ENCODE data around the gene AOC3.

DNA sequence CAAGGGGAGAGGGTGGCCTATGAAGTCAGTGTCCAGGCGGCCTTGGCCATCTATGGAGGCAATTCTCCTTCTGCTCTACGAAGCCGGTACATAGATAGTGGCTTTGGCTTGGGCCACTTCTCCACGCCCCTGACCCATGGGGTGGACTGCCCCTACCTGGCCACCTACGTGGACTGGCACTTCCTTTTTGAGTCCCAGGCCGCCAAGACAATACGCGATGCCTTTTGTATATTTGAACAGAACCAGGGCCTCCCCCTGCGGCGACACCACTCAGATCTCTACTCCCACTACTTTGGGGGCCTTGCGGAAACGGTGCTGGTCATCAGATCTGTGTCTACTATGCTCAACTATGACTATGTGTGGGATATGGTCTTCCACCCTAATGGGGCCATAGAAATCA is 17.3 kb downstream of the AOC3 start:
- TF ChIP-seq, protein P1, sequence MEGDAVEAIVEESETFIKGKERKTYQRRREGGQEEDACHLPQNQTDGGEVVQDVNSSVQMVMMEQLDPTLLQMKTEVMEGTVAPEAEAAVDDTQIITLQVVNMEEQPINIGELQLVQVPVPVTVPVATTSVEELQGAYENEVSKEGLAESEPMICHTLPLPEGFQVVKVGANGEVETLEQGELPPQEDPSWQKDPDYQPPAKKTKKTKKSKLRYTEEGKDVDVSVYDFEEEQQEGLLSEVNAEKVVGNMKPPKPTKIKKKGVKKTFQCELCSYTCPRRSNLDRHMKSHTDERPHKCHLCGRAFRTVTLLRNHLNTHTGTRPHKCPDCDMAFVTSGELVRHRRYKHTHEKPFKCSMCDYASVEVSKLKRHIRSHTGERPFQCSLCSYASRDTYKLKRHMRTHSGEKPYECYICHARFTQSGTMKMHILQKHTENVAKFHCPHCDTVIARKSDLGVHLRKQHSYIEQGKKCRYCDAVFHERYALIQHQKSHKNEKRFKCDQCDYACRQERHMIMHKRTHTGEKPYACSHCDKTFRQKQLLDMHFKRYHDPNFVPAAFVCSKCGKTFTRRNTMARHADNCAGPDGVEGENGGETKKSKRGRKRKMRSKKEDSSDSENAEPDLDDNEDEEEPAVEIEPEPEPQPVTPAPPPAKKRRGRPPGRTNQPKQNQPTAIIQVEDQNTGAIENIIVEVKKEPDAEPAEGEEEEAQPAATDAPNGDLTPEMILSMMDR (conservative IDR thresholded peaks at IDR 0.05; ENCODE audit: low read length): no peak
- TF ChIP-seq EZH2phosphoT487 (IDR thresholded peaks at IDR 0.05; ENCODE audit: borderline replicate concordance): no peak
